HepG2 (cell line): ENCODE measurements around the gene EXTL1. TPM values are rescaled to one million over a fixed set of nuclear protein-coding genes. Genes with fewer than 3 reads are reported as not detected.
A peak's percentile ranks its signal among the peaks of the same experiment; 100 is the strongest.

Experiments used
- ATM ChIP-seq: fragments of 450-650 bp; IDR thresholded peaks from 2 replicates; pipeline ENCODE4 v1.7.1; 2017; ENCODE audit warnings: mild to moderate bottlenecking, borderline replicate concordance
- CBX5 ChIP-seq: sonication (generic); formaldehyde crosslinking; IDR thresholded peaks from 2 replicates; pipeline ENCODE4 v1.4.0; 2020; ENCODE audit warnings: missing genetic modification reagents, borderline replicate concordance
- CHD2 ChIP-seq: IDR thresholded peaks from 2 replicates; pipeline ENCODE4 v1.6.1; 2011; ENCODE audit warnings: low read depth, low read length, improper control_type of control experiment
- CREM ChIP-seq, 2 experiments: sonication (generic) in 1 of 2; formaldehyde crosslinking in 1 of 2; IDR thresholded peaks; 2 replicates each; pipeline versions ENCODE4 v1.4.0 to v1.6.1; 2016 to 2020; ENCODE audit warnings: antibody characterized with exemption in 1 of 2, mild to moderate bottlenecking in 1 of 2, missing genetic modification reagents in 1 of 2
- FOXP1 ChIP-seq, 2 experiments: fragments of 450-650 bp in 1 of 2; IDR thresholded peaks; 2 replicates each; pipeline ENCODE4 v1.6.1; 2017 to 2018; ENCODE audit warnings: antibody characterized with exemption in 1 of 2
- HNRNPUL1 ChIP-seq: fragments of 200-400 bp; formaldehyde crosslinking; IDR thresholded peaks from 2 replicates; pipeline ENCODE4 v1.6.1; 2017; ENCODE audit warnings: low read depth, mild to moderate bottlenecking, low read length, moderate library complexity
- MXI1 ChIP-seq: IDR thresholded peaks from 3 replicates; pipeline ENCODE4 v1.6.1; 2012; ENCODE audit warnings: low read depth, low read length, inconsistent platforms, borderline replicate concordance
- NFRKB ChIP-seq: fragments of 450-650 bp; IDR thresholded peaks from 2 replicates; pipeline ENCODE4 v1.6.1; 2017
- POLR2G ChIP-seq: fragments of 200-400 bp; formaldehyde crosslinking; IDR thresholded peaks from 2 replicates; pipeline ENCODE4 v1.6.1; 2018; ENCODE audit warnings: mild to moderate bottlenecking, low read depth, low read length, moderate library complexity
- STAT5B ChIP-seq: sonication (generic); formaldehyde crosslinking; IDR thresholded peaks from 2 replicates; pipeline ENCODE4 v1.4.0; 2020; ENCODE audit warnings: missing genetic modification reagents
- ZMYM3 ChIP-seq: sonication (generic); formaldehyde crosslinking; IDR thresholded peaks from 2 replicates; pipeline ENCODE4 v1.5.1; 2020; ENCODE audit warnings: mild to moderate bottlenecking, missing genetic modification reagents
- ZNF761 ChIP-seq: sonication (generic); formaldehyde crosslinking; conservative IDR thresholded peaks from 2 replicates; pipeline ENCODE4 v1.4.0; 2020; ENCODE audit warnings: mild to moderate bottlenecking, missing genetic modification reagents
- ZNF780A ChIP-seq: sonication (generic); formaldehyde crosslinking; IDR thresholded peaks from 2 replicates; pipeline ENCODE4 v1.8.0; 2022; ENCODE audit warnings: mild to moderate bottlenecking, missing genetic modification reagents, moderate library complexity
- ZSCAN29 ChIP-seq: sonication (generic); formaldehyde crosslinking; conservative IDR thresholded peaks from 2 replicates; pipeline ENCODE4 v1.4.0; 2020; ENCODE audit warnings: mild to moderate bottlenecking, missing genetic modification reagents
- ZSCAN31 ChIP-seq: sonication (generic); formaldehyde crosslinking; IDR thresholded peaks from 2 replicates; pipeline ENCODE4 v1.5.0; 2020; ENCODE audit warnings: low read depth, mild to moderate bottlenecking, missing genetic modification reagents
- polyA plus RNA-seq, 8 experiments: library from polyadenylated mRNA; depleted of rRNA in 3 of 8; stranded (reverse) in 7 of 8; unstranded in 1 of 8; fragments of >200 nt; fragmentation: Illumina TruSeq in 4 of 8; extraction: Trizol in 4 of 8; gene quantifications; 2 replicates each; pipeline versions ENCODE4 v1.2.1 to v1.2.3, GENCODE V29; 2011 to 2016; ENCODE audit warnings: low read depth in 4 of 8, missing spikeins in 1 of 8, mixed read lengths in 1 of 8; ENCODE audit not compliant: insufficient read depth in 1 of 8
- total RNA-seq, 5 experiments: library from RNA; depleted of rRNA; stranded (reverse); fragments of >200 nt; fragmentation: Illumina TruSeq; extraction: Trizol; gene quantifications; 2 replicates each; pipeline ENCODE4 v1.2.3, GENCODE V29; 2016; ENCODE audit warnings: low read depth in 1 of 5
- TF ChIP-seq, protein P1 (sequence below): sonication (generic); formaldehyde crosslinking; IDR thresholded peaks from 2 replicates; pipeline ENCODE4 v1.9.0; 2021; ENCODE audit warnings: missing genetic modification reagents, borderline replicate concordance
- TF ChIP-seq, protein P2 (sequence below): sonication (generic); formaldehyde crosslinking; IDR thresholded peaks from 2 replicates; pipeline ENCODE4 v1.5.0; 2020; ENCODE audit warnings: mild to moderate bottlenecking, low read depth, missing genetic modification reagents, borderline replicate concordance
- TF ChIP-seq, protein P3 (sequence below): sonication (generic); formaldehyde crosslinking; IDR thresholded peaks from 2 replicates; pipeline ENCODE4 v1.9.0; 2021; ENCODE audit warnings: mild to moderate bottlenecking, missing genetic modification reagents

The EXTL1 gene
- total and polyA plus RNA-seq, 2 of the 13 experiments (the other 11 are each of a cell fraction or from before 2014, with no cell fraction given), result 0.35 to 1.0 TPM

DNA sequence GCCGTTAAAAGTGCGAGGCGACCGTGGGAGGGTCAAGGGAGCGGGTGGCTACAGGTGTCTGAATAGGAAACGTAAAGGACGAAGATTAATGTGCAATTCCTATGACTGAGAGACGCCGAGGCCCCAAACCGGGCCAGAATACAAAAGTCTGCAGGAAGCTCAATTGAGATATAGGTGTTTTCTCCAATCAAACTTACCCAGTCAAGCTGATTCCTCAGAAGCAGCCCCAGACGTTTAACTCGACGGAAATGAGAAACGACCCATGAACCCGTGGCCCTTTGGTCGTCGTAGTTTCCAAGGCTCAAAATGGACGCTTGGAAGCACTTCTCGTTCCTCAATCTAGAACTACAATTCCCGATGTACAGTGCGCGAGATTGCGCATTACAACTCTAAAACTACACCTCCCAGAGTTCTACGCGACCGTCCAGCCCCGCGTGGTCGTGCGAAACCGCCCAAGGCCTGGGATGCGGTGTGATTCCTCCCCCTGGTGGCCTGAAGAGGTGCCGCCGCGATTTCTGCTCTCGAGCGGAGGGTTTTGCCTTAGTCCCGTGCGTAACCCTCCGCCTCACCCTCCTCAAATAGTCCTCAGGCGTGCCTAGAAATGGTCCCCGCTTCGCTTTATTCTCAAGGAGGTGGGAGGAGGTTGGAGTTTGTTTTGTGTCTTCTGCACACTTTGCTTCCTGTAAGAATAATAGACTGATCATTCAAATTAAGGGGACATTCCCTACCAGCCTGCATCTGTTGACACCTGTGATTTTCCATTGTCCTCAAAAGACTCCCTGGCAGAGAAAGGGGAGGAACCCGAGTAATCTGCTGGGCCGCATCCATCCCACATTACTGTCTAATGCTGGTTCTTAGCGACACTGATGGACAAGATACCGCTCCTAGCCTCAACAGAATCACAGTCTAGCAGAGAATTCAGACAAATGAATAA, 23.5 kb upstream of the EXTL1 start, which contains the start of gene PAFAH2 (continued):
- TF ChIP-seq ZSCAN31 (CRISPR knock-in tag) (peak; percentile 81; the same call in 1 of the 2 replicates), CREM (IDR thresholded peaks at IDR 0.05) (peak; percentile 100), CREM (CRISPR knock-in tag; IDR thresholded peaks at IDR 0.05) (no peak), FOXP1 (IDR thresholded peaks at IDR 0.05) (peak; percentile 40; the same call in 1 of the 2 replicates), FOXP1 (CRISPR knock-in tag; IDR thresholded peaks at IDR 0.05) (peak; percentile 62), CHD2 (peak; percentile 93), POLR2G (peak; percentile 79), STAT5B (CRISPR knock-in tag) (no peak), NFRKB (no peak), MXI1 (peak; percentile 95; the same call in 2 of the 3 replicates), ZMYM3 (peak; percentile 79), ZSCAN29 (CRISPR knock-in tag) (peak; percentile 80), ZNF761 (no peak; the same call in 1 of the 2 replicates), CBX5 (CRISPR knock-in tag) (peak; percentile 97; the same call in 1 of the 2 replicates), HNRNPUL1 (no peak), ZNF780A (CRISPR knock-in tag) (no peak), ATM (no peak)
- TF ChIP-seq, protein P1, sequence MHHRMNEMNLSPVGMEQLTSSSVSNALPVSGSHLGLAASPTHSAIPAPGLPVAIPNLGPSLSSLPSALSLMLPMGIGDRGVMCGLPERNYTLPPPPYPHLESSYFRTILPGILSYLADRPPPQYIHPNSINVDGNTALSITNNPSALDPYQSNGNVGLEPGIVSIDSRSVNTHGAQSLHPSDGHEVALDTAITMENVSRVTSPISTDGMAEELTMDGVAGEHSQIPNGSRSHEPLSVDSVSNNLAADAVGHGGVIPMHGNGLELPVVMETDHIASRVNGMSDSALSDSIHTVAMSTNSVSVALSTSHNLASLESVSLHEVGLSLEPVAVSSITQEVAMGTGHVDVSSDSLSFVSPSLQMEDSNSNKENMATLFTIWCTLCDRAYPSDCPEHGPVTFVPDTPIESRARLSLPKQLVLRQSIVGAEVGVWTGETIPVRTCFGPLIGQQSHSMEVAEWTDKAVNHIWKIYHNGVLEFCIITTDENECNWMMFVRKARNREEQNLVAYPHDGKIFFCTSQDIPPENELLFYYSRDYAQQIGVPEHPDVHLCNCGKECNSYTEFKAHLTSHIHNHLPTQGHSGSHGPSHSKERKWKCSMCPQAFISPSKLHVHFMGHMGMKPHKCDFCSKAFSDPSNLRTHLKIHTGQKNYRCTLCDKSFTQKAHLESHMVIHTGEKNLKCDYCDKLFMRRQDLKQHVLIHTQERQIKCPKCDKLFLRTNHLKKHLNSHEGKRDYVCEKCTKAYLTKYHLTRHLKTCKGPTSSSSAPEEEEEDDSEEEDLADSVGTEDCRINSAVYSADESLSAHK (CRISPR knock-in tag), result 0 out of 2 replicates have a peak, but pooled peaks have one; percentile 66
- TF ChIP-seq, protein P2, sequence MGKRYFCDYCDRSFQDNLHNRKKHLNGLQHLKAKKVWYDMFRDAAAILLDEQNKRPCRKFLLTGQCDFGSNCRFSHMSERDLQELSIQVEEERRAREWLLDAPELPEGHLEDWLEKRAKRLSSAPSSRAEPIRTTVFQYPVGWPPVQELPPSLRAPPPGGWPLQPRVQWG (CRISPR knock-in tag), result no peak
- TF ChIP-seq, protein P3, sequence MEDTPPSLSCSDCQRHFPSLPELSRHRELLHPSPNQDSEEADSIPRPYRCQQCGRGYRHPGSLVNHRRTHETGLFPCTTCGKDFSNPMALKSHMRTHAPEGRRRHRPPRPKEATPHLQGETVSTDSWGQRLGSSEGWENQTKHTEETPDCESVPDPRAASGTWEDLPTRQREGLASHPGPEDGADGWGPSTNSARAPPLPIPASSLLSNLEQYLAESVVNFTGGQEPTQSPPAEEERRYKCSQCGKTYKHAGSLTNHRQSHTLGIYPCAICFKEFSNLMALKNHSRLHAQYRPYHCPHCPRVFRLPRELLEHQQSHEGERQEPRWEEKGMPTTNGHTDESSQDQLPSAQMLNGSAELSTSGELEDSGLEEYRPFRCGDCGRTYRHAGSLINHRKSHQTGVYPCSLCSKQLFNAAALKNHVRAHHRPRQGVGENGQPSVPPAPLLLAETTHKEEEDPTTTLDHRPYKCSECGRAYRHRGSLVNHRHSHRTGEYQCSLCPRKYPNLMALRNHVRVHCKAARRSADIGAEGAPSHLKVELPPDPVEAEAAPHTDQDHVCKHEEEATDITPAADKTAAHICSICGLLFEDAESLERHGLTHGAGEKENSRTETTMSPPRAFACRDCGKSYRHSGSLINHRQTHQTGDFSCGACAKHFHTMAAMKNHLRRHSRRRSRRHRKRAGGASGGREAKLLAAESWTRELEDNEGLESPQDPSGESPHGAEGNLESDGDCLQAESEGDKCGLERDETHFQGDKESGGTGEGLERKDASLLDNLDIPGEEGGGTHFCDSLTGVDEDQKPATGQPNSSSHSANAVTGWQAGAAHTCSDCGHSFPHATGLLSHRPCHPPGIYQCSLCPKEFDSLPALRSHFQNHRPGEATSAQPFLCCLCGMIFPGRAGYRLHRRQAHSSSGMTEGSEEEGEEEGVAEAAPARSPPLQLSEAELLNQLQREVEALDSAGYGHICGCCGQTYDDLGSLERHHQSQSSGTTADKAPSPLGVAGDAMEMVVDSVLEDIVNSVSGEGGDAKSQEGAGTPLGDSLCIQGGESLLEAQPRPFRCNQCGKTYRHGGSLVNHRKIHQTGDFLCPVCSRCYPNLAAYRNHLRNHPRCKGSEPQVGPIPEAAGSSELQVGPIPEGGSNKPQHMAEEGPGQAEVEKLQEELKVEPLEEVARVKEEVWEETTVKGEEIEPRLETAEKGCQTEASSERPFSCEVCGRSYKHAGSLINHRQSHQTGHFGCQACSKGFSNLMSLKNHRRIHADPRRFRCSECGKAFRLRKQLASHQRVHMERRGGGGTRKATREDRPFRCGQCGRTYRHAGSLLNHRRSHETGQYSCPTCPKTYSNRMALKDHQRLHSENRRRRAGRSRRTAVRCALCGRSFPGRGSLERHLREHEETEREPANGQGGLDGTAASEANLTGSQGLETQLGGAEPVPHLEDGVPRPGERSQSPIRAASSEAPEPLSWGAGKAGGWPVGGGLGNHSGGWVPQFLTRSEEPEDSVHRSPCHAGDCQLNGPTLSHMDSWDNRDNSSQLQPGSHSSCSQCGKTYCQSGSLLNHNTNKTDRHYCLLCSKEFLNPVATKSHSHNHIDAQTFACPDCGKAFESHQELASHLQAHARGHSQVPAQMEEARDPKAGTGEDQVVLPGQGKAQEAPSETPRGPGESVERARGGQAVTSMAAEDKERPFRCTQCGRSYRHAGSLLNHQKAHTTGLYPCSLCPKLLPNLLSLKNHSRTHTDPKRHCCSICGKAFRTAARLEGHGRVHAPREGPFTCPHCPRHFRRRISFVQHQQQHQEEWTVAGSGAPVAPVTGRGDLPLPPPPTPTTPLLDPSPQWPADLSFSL (CRISPR knock-in tag), result no peak
